ENCODE measurements around the gene MS4A4E. TPM values are rescaled to one million over a fixed set of nuclear protein-coding genes. Genes with fewer than 3 reads are reported as not detected.

Gene MS4A4E
- total RNA-seq, 1 experiment from 2014 or later: 0.42 TPM

DNA sequence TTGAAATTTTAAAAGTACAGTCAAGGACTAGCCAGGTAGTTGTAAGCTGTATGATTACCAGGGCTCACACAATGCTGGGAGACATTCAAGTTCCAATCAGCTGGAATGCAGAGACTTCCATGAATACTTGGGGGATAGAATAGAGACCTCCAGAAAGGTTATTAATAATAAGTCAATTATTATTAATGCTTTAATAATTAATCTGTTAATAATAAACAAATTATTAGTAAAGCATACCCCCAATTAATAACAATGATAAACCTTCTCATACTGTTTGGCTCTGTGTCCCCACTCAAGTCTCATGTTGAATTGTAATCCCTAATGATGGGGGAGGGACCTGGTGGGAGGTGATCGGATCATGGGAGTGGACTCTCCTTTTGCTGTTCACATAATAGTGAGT, 45.5 kb downstream of the MS4A4E start:
- Histone ChIP-seq H2AK5ac (ENCODE audit: insufficient read length, low read length) (no peak overlapping the region), H4K20me1 (ENCODE audit: control insufficient read depth, insufficient read depth, insufficient read length) (no peaks in the 10 kb centered on the region), H3K18ac (ENCODE audit: insufficient read length, low read depth, low read length) (no peak overlapping the region), H3K23me2 (ENCODE audit: insufficient read length, low read depth, low read length, poor library complexity, severe bottlenecking) (no peaks in the 10 kb centered on the region), H2BK120ac (ENCODE audit: low read depth, low read length, poor library complexity, severe bottlenecking) (no peak overlapping the region), H2BK5ac (ENCODE audit: insufficient read length, low read length) (no peak overlapping the region), H3K79me1 (ENCODE audit: insufficient read depth, low read depth, low read length, poor library complexity, severe bottlenecking) (no peaks in the 10 kb centered on the region), H4K8ac (replicated peaks; ENCODE audit: insufficient read length, low read depth, low read length) (no peak overlapping the region), H4K5ac (ENCODE audit: insufficient read length, low read depth, low read length) (no peak overlapping the region), H3K27ac (ENCODE audit: insufficient read length, low read depth, low read length) (no peak overlapping the region), H3K9ac (ENCODE audit: extremely low read depth, insufficient read length, low read length) (no peak overlapping the region), H3K4me1 (ENCODE audit: insufficient read depth, low read length) (no peaks in the 10 kb centered on the region), H3K4me2 (ENCODE audit: insufficient read depth, insufficient read length, low read length) (no peak overlapping the region), H3K27me3 (ENCODE audit: insufficient read depth, low read length) (no peaks in the 10 kb centered on the region), H2BK15ac (ENCODE audit: low read depth, low read length) (no peak overlapping the region), H3K79me2 (ENCODE audit: insufficient read depth, low read length) (no peaks in the 10 kb centered on the region), H4K91ac (ENCODE audit: insufficient read length, low read depth, low read length) (no peak overlapping the region), H3K23ac (ENCODE audit: insufficient read length, low read depth, low read length) (no peak overlapping the region), H3K4ac (ENCODE audit: low read depth, low read length) (no peak overlapping the region), H2BK12ac (ENCODE audit: insufficient read length, low read depth, low read length) (no peak overlapping the region), H2AFZ (ENCODE audit: low read length) (no peak overlapping the region), H3K9me3 (ENCODE audit: control insufficient read depth, low read depth, low read length) (no peaks in the 10 kb centered on the region), H3K14ac (ENCODE audit: insufficient read depth, low read length) (no peak overlapping the region), H3T11ph (ENCODE audit: low read length) (no peak overlapping the region), H3K56ac (ENCODE audit: insufficient read length, low read depth, low read length) (no peak overlapping the region), H2BK20ac (ENCODE audit: low read depth, low read length, poor library complexity, severe bottlenecking) (no peak overlapping the region)
- peaks cover 12 to 14% of the 10 kb centered on the region in 2 experiments for H3K4me1 Mint-ChIP-seq
- H3K4me3 Mint-ChIP-seq: no peak overlapping the region
- WGBS (ENCODE audit: extremely low coverage, insufficient read length, low lambda C conversion rate): no CpG with 5 or more reads among the region's 1 CpG
- no peaks in the 10 kb centered on the region for H3K27me3 Mint-ChIP-seq (ENCODE audit: low read depth)
- TF ChIP-seq, protein P1, sequence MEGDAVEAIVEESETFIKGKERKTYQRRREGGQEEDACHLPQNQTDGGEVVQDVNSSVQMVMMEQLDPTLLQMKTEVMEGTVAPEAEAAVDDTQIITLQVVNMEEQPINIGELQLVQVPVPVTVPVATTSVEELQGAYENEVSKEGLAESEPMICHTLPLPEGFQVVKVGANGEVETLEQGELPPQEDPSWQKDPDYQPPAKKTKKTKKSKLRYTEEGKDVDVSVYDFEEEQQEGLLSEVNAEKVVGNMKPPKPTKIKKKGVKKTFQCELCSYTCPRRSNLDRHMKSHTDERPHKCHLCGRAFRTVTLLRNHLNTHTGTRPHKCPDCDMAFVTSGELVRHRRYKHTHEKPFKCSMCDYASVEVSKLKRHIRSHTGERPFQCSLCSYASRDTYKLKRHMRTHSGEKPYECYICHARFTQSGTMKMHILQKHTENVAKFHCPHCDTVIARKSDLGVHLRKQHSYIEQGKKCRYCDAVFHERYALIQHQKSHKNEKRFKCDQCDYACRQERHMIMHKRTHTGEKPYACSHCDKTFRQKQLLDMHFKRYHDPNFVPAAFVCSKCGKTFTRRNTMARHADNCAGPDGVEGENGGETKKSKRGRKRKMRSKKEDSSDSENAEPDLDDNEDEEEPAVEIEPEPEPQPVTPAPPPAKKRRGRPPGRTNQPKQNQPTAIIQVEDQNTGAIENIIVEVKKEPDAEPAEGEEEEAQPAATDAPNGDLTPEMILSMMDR (conservative IDR thresholded peaks at IDR 0.05): no peak
- H3K27ac Mint-ChIP-seq: no peak overlapping the region
- no peak for DNase-seq
- H3K9me3 Mint-ChIP-seq: peaks cover 22 to 23% of the 10 kb centered on the region in 2 experiments
- peaks cover 5 to 11% (median 10%) of the 10 kb centered on the region in 3 experiments; a peak in 5 of 7 replicates for H3K36me3 Mint-ChIP-seq (ENCODE audit: insufficient read depth in 1 of 3, low read depth in 3 of 3)

Measured in H9 (cell line).